SU-DHL-6 (cell line): ENCODE data around the gene S100PBP.
A peak's percentile ranks its signal among the peaks of the same experiment; 100 is the strongest.

Source experiments
- CTCF ChIP-seq: fragments of 200-600 bp; sonication (generic); IDR thresholded peaks from one replicate; pipeline ENCODE4 v1.5.1; 2017; ENCODE audit warnings: antibody characterized with exemption, mild to moderate bottlenecking, low read length, moderate library complexity; ENCODE audit not compliant: insufficient read depth, poor library complexity, severe bottlenecking
- EZH2phosphoT487 ChIP-seq: fragments of 200-600 bp; sonication (generic), shearing (Covaris generic); conservative IDR thresholded peaks from 2 replicates; pipeline ENCODE4 v1.6.1; 2018; ENCODE audit warnings: mild to moderate bottlenecking, antibody characterized with exemption, low read length, moderate library complexity, mixed read lengths

- TF ChIP-seq CTCF (peak; percentile 95), EZH2phosphoT487 (no peak)
Observed at GRCh38 chr1:32876341-32877210, 59.1 kb downstream of the S100PBP start.
